NCI-H2081 (cell line): ENCODE results near the gene FOXL1.

ENCODE experiments used
- DNase-seq, 2 experiments: peaks; one replicate each; lab custom pipeline; 2025; lab: John Stamatoyannopoulos, UW

Gene FOXL1

GRCh38 chr16:86549076-86549892 lies 29.1 kb upstream of the FOXL1 start:
- DNase-seq, result no peak

- DNase-seq, result no peak
Observed at GRCh38 chr16:86549893-86550190, 28.5 kb upstream of the FOXL1 start.

- no peak for DNase-seq
Observed at GRCh38 chr16:86550281-86550680, 28.1 kb upstream of the FOXL1 start.

GRCh38 chr16:86553356-86553755 lies 25.0 kb upstream of the FOXL1 start:
- no peak for DNase-seq

- no peak for DNase-seq
Observed at GRCh38 chr16:86554599-86554916, 23.8 kb upstream of the FOXL1 start.

GRCh38 chr16:86554917-86555703 lies 23.2 kb upstream of the FOXL1 start, which contains the start of gene MTHFSD:
MTHFSD (minus strand) TSS chr16:86555235; CDS start chr16:86555184, 51 bp downstream.
- DNase-seq, result peak; percentile 80 to 81

DNA sequence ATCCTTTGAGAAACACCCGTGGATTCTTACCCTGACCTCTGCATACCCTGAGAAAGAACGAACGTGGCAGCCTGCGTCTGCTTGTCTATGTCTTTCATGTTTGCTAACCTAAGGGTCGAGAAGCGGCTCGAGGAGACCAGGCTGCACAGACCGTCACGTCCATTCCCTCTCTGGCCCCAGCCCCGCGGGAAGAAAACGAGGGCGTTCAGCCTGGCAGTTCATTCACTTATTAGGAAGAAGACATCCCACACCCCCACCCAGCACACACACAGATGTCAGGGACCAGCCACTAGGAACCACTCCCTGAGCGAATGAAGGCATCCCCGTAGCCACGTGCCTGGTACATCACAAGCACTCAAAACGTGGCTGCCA lies 22.7 kb upstream of the FOXL1 start:
- no peak for DNase-seq

DNA sequence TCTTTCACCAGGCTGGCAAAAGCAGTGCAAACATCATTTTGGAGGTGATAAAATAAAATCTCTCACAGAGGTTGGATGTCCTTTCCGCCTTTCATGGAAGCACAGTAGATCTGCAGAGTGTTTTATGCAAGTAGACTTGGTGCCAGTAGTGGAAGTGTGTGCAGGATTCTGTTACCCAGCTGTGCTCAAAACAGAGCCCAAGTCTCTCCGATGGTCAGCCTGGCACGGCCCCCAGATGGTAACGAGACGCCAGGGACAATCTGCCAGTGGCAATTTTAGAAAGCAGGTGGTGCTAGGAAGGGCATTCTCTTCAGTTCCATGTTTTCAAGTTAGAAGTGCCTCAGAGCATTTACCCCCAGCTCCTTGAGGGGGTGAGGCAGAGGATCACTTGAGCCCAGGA lies 21.8 kb upstream of the FOXL1 start:
- DNase-seq, result no peak

DNA sequence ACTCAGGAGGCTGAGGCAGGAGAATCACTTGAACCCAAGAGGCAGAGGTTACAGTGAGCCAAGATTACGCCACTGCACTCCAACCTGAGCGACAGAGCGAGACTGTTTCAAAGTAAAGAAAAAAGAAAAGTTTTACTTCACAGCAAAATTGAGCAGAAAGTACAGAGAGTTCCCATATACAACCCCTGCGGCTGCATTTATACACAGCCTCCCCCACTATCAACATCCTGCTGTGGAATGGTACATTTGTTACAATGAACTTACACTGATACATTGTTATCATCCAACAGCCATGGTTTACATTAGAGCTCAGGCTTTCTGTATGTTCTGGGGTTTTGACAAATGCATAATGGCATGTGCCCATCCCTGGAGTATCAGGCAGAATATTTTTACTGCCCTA lies 20.8 kb upstream of the FOXL1 start:
- no peak for DNase-seq

DNA sequence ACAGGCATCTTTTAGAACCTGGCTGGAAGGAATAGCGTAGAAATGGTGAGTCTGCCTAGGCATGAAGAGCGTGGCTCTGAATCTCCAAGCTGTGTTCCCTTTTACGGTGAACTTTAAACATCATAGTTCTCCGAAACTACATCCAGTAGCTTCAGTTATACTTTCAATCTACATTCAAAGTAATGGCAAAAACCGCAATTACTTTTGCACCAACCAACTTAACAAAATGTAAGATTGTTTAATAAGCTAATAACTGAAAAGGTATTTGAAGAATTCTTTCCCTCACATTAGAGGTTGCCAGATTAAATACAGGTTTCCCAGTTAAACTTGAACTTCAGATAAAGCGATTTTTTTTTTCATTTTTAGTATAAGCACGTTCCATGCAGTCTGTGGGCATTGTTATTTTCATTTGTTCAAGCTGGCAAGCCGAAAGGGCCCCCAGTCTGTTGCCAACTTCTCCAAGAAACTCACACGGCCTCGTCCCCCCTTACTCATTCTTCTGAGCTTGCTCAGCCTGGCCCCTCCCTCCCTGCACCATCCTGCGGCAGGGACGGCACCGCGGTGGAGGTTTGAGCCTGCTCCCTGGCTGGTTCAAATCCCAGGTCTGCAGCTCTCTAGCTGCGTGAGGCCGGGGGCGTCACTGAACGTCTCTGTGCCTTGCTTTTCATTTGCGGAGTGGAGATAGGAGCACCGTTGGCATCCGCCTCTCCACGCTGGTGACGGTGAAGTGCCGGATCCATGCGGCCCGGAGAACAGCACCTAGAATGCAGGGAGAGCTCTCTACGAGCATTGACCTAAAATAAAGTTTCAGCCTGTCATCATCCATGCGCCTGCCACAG lies 19.8 kb upstream of the FOXL1 start:
- no peak for DNase-seq

DNA sequence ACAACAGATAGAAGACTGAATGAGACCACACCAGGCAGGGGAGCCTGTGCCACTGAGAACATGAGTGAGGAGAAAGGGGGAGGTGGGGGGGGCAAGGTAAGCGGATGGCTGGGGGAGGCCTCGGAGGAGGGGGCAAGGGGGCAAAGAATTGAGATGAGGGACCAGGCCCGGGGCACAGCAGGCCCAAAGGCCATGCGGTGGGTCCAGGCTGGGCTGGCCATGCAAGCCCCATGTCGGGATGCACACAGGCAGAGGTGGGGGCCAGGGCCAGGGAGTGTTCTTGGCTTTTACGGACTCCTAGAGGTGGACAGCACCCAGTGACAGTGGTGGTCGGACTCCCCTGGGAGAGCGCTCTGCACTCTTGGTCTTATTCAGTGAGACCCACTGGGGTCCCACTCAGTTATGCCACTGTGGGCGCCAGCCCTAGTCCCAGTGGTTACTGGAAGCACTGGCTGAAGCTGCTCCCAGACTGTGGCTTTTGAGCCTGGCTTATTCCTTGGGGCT lies 18.5 kb upstream of the FOXL1 start:
- DNase-seq, result no peak

DNA sequence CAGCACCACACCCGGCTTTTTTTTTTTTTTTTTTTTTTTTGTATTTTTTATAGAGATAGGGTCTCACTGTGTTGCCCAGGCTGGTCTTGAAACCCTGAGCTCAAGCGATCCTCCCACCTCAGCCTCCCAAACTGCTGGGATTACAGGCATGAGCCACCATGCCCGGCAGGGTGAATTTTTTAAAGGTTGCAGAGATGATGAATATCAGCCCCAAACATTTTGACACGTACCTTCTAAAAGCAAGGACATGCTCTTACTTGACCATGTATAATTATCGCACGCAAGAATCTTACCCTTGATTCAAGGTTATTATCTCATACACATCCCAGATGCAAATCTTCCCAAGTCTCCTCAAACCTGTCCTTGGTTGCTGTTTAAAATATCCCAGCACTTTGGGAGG lies 16.0 kb upstream of the FOXL1 start:
- DNase-seq, result no peak

GRCh38 chr16:86563469-86564345 lies 14.6 kb upstream of the FOXL1 start:
- peak; percentile 56 to 80 for DNase-seq

GRCh38 chr16:86565181-86565631 lies 13.1 kb upstream of the FOXL1 start:
- no peak for DNase-seq

DNA sequence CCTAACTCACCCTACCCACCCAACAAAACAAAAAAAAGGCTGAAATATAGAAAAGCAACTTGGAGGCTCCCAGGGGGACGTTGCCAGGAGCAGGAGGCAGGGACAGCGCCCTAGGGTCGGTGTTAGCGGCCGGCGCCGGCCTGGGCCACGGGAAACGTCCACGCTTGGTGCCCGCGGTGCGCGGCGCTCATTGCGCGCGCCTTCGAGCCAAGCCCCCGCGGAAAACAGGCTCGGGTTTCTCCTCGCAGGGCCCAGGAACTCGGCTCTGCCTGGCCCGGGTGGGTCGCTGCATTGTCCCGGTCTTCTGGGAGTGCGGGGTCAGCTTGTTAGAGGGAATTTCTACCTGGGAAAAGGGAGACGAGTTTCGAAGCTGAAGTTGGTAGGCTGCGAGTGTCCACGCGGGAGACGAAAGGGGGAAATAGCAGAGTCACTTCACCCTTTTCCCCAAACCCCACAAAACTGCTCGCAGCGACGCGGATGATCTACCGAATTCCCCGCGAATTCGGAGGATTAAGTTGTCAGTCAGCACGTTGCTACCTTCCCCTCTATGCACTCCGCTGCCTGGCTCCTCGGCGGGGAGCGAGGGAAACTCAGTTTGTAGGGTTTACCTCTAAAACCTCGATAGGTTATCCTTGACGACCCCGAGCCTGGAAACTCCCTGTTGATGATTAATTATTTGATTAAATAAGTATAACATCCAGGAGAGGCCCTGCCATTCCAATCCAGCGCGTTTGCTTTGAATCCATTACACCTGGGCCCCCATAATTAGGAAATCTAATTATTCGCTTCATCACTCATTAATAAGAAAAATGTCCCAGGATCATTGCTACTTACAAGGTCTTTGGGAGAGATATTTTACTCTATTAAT lies 12.5 kb upstream of the FOXL1 start:
- no peak for DNase-seq

GRCh38 chr16:86566601-86566965 lies 11.8 kb upstream of the FOXL1 start, which contains the start of gene FOXC2:
FOXC2 (plus strand) TSS chr16:86566829; CDS start chr16:86567336, 507 bp downstream.
- DNase-seq, result no peak

DNA sequence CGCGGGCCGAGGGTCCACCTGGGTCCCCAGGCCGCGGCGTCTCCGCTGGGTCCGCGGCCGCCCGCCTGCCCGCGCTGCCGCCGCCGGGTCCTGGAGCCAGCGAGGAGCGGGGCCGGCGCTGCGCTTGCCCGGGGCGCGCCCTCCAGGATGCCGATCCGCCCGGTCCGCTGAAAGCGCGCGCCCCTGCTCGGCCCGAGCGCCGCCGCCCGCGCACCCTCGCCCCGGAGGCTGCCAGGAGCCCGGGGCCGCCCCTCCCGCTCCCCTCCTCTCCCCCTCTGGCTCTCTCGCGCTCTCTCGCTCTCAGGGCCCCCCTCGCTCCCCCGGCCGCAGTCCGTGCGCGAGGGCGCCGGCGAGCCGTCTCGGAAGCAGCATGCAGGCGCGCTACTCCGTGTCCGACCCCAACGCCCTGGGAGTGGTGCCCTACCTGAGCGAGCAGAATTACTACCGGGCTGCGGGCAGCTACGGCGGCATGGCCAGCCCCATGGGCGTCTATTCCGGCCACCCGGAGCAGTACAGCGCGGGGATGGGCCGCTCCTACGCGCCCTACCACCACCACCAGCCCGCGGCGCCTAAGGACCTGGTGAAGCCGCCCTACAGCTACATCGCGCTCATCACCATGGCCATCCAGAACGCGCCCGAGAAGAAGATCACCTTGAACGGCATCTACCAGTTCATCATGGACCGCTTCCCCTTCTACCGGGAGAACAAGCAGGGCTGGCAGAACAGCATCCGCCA lies 11.2 kb upstream of the FOXL1 start:
- DNase-seq, result no peak

GRCh38 chr16:86567701-86568581 lies 10.4 kb upstream of the FOXL1 start:
- no peak for DNase-seq
